OCI-LY1 (cell line): Measurements from ENCODE around the gene C1QL2.

ENCODE experiments used
- EZH2 ChIP-seq: fragments of 200-600 bp; sonication (generic), shearing (Covaris generic); IDR thresholded peaks from 2 replicates; pipeline ENCODE4 v1.8.0; 2017; ENCODE audit warnings: borderline replicate concordance, mixed run types, mild to moderate bottlenecking, antibody characterized with exemption, low read length, moderate library complexity, mixed read lengths
- TF ChIP-seq, protein P1 (sequence below): fragments of 200-600 bp; sonication (generic), shearing (Covaris generic); IDR thresholded peaks from 2 replicates; pipeline ENCODE4 v1.5.1; 2017; ENCODE audit warnings: mild to moderate bottlenecking, antibody characterized with exemption, low read length, moderate library complexity, mixed read lengths

DNA sequence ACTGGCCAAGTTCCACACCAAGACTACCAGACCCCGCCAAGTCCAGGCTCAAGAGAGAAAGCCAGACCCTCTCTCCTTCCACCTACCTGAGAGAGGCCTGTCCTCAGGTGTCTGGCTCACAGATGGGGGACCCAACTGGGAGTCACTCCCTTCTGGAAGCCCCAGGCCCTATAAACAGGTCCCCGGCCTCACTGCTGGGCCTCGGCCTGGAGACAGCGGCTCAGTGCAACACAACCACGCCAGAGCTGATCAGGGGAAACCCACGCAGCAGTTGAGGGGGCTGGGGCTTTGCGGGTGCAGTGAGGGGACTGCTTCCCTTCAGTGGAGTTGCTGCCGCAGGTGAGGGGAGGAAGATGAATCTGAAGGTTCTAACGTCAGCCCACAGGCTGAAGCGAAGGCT is 22.8 kb upstream of the C1QL2 start:
- TF ChIP-seq, protein P1, sequence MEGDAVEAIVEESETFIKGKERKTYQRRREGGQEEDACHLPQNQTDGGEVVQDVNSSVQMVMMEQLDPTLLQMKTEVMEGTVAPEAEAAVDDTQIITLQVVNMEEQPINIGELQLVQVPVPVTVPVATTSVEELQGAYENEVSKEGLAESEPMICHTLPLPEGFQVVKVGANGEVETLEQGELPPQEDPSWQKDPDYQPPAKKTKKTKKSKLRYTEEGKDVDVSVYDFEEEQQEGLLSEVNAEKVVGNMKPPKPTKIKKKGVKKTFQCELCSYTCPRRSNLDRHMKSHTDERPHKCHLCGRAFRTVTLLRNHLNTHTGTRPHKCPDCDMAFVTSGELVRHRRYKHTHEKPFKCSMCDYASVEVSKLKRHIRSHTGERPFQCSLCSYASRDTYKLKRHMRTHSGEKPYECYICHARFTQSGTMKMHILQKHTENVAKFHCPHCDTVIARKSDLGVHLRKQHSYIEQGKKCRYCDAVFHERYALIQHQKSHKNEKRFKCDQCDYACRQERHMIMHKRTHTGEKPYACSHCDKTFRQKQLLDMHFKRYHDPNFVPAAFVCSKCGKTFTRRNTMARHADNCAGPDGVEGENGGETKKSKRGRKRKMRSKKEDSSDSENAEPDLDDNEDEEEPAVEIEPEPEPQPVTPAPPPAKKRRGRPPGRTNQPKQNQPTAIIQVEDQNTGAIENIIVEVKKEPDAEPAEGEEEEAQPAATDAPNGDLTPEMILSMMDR: no peak
- TF ChIP-seq EZH2: no peak
